NCI-H510A treated with DMSO at 0.1 percent for 48 hours (cell line): ENCODE measurements around the gene SIRPG.

Source experiments
- DNase-seq: peaks from one replicate; lab custom pipeline; 2025; lab: John Stamatoyannopoulos, UW

The SIRPG gene

GRCh38 chr20:1595333-1595732 lies 62.2 kb downstream of the SIRPG start:
- DNase-seq: no peak

GRCh38 chr20:1588533-1589460 lies 68.8 kb downstream of the SIRPG start:
- DNase-seq: no peak

- no peak for DNase-seq
These were observed 69.6 kb downstream of the SIRPG start for GRCh38 chr20:1587781-1588532.

GRCh38 chr20:1579488-1579887 lies 78.1 kb downstream of the SIRPG start:
- no peak for DNase-seq
